CD1c-positive myeloid dendritic cell (primary cell): ENCODE data around the gene FGF22.
A peak's percentile ranks its signal among the peaks of the same experiment; 100 is the strongest.
"Not testable (repeated sequence)": the region's sequence is repeated elsewhere in the genome, so short reads cannot be mapped to it uniquely, and the experiment has no call there.

Experiments
- DNase-seq: peaks from one replicate; pipeline ENCODE4 v3.0.0-alpha.2; 2016; ENCODE audit errors: extremely low spot score

The FGF22 gene

GRCh38 chr19:658916-659839, 19.5 kb downstream of the FGF22 start:
- peak; percentile 71 for DNase-seq

- DNase-seq: peak; percentile 16
Observed at GRCh38 chr19:660793-661426, 21.2 kb downstream of the FGF22 start.

GRCh38 chr19:661427-662196, 21.9 kb downstream of the FGF22 start:
- peak; percentile 62 for DNase-seq

- peak; percentile 73 for DNase-seq
Observed at GRCh38 chr19:662207-662961, 22.7 kb downstream of the FGF22 start.

GRCh38 chr19:662962-663681, 23.4 kb downstream of the FGF22 start, which contains the start of gene RNF126:
Gene RNF126, minus strand, starts transcription at chr19:663214. Its CDS starts 93 bp downstream, at chr19:663121.
- peak; percentile 95 for DNase-seq

- no peak for DNase-seq
Observed at GRCh38 chr19:663682-664117, 24.0 kb downstream of the FGF22 start.

GRCh38 chr19:664913-665443, 25.3 kb downstream of the FGF22 start:
- peak; percentile 88 for DNase-seq

GRCh38 chr19:666985-667573, 27.4 kb downstream of the FGF22 start:
- DNase-seq: not testable (repeated sequence)

- not testable (repeated sequence) for DNase-seq
Observed at GRCh38 chr19:668675-669434, 29.2 kb downstream of the FGF22 start.

GRCh38 chr19:670609-671075, 31.0 kb downstream of the FGF22 start:
- DNase-seq: no peak

GRCh38 chr19:674282-675151, 34.8 kb downstream of the FGF22 start:
- no peak for DNase-seq

GRCh38 chr19:676007-676338, 36.3 kb downstream of the FGF22 start:
- no peak for DNase-seq

GRCh38 chr19:676339-677105, 36.8 kb downstream of the FGF22 start, which contains the start of gene FSTL3:
Gene FSTL3, plus strand, starts transcription at chr19:676392. Its CDS starts 32 bp downstream, at chr19:676424.
- DNase-seq: peak; percentile 18

- peak; percentile 20 for DNase-seq
Observed at GRCh38 chr19:677201-677600, 37.5 kb downstream of the FGF22 start.

- DNase-seq: no peak
Observed at GRCh38 chr19:677601-678436, 38.1 kb downstream of the FGF22 start.

- DNase-seq: no peak
Observed at GRCh38 chr19:678791-679388, 39.2 kb downstream of the FGF22 start.
